ENCODE data around the gene RAB43.
"Not testable (repeated sequence)": the region's sequence is repeated elsewhere in the genome, so short reads cannot be mapped to it uniquely, and the experiment has no call there.

RAB43 gene

DNA sequence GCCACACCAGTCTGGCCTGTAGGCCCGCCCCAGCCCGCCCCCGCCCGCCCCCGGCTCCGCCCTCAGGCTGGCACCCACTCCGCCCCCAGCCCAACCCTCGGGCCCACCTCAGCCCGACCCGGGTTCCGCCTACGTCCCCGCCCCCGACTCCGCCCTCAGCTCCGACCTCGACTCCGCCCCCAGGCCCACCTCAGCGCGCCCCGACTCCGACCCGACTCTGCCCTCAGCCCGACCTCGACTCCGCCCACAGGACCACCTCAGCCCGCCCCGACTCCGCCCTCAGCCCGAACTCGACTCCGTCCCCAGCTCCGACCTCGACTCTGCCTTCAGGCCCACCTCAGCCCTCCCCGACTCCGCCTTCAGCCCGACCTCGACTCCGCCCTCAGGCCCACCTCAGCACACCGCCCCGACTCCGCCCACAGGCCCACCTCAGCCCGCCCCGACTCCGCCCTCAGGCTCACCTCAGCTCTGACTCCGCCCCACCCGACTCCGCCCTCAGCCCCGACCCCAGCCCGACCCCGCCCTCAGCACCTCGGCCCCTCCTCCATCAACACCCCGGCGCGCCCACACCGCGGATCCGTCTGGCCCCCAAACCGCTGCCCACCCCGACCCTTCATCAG lies at the start of gene RAB43:
TSS of gene RAB43 (minus strand) at position 13 of the 620 bp plus-strand sequence. CDS start 315 bp downstream, outside the sequence.
- DNase-seq = peak; percentile 89

DNA sequence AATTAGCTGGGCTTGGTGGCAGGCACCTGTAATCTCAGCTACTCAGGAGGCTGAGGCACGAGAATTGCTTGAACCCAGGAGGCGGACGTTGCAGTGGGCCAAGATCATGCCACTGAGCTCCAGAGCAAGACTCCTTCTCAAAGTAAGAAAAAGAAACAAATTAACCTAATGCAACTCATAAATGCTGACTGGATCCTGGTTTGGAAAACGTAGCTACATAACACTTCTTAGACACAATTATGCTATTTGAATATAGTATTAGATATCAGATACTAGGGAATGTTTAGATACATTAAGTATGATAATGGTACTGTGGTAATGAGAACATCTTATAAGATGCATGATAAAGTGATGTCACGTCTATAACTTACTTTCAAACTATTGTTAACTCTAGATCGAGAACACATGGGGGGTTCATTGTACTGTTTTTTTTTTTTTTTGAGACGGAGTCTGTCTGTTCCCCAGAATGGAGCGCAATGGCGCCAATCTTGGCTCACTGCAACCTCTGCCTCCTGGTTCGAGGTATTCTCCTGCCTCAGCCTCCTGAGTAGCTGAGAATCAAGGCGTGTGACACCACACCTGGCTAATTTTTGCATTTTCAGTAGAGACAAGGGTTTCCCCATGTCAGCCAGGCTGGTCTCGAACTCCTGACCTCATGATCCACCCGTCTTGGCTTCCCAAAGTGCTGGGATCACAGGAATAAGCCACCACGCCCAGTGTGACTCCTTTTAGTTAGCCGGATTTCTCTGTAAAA lies 45.2 kb upstream of the RAB43 start:
- DNase-seq = no peak

DNA sequence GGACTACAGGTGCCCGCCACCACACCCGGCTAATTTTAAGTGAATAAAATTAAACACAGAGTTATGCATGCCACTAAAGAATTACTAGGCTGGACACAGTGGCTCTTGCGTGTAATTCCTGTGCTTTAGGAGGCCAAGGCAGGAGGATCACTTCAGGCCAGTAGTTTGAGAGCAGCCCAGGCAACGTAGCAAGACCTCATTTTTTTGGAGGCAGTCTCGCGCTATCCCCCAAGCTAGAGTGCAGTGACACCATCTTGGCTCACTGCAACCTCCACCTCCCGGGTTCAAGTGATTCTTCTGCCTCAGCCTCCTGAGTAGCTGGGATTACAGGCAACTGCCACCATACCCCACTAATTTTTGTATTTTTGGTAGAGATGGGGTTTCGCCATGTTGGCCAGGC lies 44.0 kb upstream of the RAB43 start:
- DNase-seq = not testable (repeated sequence)

DNA sequence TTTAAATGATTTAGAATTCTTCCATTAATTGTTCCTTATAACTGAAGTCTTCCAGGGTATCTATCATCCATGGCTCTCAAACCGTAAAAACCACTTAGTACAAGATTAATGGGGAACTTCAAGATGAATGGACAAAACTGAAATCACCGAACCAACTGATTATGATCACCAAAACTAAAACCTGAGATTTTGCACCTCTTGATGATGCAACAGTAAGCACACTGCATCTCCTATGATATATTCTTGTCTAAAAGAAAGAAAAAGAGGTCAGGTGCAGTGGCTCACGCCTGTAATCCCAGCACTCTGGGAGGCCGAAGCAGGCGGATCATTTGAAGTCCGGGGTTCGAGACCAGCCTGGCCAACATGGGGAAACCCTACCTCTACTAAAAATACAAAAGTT lies 42.9 kb upstream of the RAB43 start:
- DNase-seq = no peak

DNA sequence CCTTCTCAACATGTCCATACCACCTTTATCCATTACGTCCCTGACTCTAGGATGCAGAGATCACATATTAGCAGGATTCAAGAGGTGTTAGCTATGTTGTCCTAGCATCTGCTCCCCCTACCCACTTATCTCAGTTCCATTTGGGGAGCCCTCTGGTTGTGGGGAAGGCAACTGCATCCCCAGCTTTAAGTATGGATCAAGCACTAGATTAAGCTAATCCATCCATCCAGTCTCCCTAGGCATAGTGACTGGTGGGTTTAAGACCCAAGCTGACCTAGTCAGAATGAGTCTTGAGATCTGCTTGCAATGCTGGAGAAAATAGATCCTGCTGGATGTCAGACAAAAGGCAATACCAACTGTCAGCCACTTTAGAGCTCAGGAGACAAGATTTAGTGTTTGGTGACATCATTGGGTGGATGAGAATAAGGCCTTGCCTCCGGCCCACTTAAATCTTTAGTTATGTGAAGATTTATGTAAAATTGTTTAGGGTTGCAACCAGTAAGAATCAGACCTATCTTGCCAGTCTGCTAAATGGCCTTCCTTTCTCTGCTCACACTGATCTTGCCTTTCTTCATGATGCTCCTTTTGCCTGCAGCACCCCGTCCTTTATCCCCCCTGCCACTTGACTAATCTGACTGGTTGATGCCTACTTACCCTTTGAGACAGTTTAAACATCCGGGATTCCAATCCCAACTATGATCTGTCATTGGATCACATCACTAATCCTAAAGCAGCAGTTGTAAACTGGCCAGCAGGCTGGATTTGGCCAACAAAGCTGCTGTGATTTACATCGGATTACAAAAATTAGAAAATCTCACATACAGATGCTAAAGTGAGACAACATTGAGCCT lies 41.4 kb upstream of the RAB43 start:
- DNase-seq = no peak

DNA sequence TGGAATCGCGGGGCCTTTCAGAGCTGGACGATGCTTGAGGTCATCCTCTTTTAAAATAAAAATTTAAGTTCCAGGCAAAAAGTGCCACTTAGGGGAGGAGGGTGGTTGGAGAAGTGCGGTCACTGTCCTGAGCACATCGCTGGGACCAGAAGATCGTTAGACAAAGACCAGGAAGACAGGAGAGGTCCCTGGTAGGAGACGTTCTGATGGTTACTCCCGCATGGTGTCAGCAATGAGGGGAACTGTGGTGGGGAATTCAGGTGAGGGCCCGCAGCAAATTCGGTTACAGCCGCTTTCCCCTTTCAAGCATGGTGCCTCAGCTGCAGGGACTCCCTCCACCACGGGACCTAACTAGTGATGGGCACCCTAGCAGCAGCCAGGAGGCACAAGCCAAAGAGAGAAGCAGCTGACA lies 40.3 kb upstream of the RAB43 start:
- peak; percentile 47 for DNase-seq

DNA sequence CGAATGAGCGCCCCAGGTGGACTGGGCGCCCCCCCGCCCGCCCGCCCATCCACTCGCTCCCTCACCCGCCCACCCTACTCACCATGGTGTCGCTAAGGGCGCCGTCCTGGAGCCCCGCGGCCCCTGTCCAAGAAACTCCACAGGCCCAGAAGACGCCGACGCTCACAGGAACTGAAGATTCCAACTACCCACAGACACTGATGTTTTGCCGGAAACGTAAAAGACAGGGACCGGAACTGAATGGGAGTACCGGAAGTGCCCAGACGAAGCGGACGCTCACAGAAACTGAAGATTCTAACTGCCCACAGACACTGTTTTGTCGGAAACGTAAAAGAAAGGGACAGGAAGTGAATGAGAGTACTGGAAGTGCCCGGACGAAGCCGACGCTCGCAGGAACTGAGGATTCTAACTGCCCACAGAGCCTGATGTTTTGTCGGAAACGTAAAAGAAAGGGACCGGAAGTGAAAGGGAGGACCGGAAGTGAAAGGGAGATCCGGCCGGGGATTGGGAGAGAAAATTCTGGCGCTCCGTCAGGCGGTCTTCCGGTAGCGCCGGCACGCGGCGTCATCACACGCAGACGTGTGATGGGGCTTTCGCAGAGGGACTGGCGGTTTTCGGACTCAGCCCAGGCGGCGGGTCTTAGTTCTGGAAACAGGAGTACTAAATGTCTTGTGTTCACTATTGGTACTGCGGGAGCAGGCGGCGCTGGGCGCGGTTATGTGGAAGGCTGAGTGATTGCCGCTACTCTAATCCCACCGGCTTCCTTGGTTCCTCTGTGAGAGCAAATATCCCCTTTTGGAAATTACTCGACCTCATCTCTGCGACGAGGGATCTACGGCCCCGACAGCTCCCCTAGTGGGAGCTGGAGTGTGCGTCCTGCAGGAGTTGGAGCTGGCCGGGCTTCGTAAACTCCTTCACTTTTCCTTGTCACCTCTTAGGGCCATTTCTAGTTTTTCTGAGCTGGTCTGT lies 39.6 kb upstream of the RAB43 start, which contains the start of gene ISY1:
TSS of gene ISY1 (minus strand) at position 173 of the 969 bp plus-strand sequence. CDS start at position 85, 88 bp downstream.
- DNase-seq = peak; percentile 92

DNA sequence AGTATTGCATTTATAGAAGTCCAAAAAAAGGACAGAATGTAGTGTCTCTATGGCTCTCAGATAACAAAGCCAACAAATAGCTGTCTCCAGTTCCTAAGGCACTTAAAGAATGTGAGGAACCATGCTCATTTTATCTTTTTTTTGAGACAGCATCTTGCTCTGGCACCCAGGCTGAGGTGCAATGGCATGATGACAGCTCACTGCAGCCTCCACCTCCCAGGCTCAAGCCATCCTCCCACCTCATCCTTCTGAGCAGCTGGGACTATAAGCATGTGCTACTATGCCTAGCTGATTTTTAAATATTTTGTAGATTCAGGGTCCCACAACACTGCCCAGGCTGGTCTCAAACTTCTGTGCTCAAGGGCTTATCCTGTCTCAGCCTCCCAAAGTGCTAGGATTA lies 23.2 kb upstream of the RAB43 start:
- DNase-seq = no peak

DNA sequence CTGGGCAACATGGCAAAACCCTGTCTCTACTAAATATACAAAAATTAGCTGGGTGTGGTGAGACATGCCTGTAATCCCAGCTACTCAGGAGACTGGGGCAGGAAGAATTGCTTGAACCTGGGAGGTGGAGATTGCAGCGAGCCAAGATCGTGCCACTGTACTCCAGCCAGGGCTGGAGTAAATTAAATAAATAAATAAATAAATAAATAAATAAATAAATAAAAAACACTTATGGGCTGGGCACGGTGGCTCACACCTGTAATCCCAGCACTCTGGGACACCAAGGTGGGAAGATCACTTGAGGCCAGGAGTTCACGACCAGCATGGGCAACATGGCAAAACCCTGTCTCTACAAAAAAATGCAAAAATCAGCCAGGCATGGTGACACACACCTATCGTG lies 19.4 kb upstream of the RAB43 start:
- not testable (repeated sequence) for DNase-seq

DNA sequence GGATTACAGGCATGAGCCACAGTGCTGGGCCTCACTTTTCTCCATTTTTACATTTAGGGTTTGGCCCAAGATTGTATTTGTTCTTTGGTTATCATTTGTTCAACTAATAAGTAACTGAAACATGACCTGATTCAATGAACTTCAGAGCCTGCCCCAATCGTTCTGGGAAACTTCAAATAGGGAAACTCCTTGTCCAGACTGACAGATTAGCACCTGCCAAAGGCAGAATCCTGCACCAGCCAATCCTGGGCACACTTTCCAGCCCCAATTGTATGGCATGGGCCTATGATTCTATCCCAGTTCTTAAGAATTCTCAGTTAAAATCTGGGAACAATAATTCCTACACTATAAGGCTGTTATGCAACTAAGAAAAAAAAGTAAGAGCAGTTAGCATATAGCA lies 18.3 kb upstream of the RAB43 start:
- no peak for DNase-seq

DNA sequence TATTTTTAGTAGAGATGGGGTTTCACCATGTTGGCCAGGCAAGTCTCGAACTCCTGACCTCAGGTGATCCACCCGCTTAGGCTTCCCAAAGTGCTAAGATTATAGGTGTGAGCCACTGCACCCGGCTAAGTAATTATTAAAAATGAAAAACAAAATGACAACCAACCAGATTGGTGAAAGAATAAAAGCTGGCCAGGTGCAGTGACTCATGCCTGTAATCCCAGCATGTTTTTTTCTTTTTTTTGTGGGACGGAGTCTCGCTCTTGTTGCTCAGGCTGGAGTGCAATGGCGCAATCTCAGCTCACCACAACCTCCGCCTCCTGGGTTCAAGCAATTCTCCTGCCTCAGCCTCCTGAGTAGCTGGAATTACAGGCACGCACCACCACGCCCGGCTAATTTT lies 14.7 kb upstream of the RAB43 start:
- not testable (repeated sequence) for DNase-seq

DNA sequence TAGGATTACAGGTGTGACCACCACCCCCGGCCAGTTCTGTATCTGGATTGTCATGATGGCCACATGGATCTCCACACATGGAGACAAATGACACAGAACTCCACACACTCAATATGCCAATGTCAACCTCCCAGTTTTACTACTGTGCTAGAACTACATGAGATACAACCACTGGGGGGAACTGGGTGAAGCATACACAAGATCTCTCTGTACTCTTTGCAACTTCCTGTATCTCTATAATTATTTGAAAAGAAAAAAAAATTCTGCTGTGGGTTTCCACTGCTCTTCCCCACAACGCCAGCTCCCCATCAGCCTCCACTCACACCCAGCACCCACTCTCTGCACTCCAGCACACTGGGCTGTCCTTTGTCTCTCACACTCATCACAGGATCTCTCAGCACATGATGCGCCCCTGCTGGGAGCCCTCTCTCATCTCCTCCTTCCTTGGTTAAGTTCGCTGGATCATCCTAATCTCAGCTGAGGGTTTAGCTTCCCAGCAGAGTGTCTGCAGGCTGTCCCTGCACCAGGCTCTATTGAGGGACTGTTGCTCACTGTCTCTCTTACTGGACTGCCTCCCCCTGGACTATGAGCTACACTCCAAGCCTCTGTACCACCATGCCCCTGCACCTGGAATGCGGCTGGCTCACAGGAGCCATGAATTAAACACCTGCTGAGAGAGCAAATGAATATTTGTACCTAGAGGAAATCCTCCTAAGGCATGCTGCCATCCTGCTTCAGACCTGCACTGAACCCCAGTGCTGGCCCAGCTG lies 10.7 kb upstream of the RAB43 start:
- no peak for DNase-seq

DNA sequence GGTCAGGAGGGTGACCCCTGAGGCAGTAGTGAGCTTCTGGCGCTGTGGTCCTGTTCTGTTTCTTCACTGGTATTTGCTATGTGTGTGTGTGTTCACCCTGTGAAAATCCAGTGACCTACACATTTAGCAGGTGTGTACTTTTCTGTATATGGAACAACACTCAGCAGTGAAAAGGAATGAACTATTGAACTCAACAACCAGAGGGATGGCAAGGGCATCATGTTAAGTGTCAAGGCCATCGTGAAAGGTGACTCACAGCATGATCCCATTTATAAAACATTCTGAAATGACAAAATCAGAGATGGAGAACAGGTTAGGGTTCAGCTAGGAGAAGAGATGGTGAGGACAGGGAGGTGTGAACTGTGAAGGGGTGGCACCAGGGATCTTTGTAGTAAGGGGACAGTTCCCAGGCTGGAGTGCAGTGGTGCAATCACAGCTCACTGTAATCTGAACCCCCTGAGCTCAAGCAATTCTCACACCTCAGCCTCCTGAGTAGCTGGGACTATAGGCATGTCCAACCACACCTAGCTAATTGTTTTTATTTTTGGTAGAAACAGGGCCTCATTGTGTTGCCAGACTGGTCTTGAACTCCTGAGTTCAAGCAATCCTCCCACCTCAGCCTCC lies 10.0 kb upstream of the RAB43 start:
- no peak for DNase-seq

DNA sequence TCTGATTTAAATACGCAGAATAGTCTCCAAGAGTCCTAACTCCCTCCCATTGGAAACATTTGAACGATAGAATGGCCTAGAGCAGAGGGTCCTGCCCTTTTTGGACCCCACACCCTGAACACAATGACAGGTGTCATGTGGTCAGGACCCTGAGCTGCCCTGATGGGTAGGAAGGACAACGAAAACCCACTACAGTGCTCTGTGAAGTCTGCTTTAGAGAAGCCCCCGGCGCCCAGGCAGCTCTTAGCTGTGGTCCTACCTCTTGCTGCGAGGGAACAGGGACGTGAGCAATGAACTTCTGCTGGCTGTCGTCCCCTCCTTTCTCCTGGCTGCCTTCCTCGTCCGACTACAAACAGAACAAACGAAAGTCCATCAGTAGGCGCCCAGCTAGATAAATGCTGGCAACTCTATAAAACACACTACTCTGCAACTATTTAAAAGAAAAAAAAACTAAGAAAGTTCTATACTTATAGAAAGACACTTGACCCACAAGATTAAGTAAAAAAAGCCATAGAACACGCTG lies 8.7 kb upstream of the RAB43 start:
- DNase-seq = no peak

DNA sequence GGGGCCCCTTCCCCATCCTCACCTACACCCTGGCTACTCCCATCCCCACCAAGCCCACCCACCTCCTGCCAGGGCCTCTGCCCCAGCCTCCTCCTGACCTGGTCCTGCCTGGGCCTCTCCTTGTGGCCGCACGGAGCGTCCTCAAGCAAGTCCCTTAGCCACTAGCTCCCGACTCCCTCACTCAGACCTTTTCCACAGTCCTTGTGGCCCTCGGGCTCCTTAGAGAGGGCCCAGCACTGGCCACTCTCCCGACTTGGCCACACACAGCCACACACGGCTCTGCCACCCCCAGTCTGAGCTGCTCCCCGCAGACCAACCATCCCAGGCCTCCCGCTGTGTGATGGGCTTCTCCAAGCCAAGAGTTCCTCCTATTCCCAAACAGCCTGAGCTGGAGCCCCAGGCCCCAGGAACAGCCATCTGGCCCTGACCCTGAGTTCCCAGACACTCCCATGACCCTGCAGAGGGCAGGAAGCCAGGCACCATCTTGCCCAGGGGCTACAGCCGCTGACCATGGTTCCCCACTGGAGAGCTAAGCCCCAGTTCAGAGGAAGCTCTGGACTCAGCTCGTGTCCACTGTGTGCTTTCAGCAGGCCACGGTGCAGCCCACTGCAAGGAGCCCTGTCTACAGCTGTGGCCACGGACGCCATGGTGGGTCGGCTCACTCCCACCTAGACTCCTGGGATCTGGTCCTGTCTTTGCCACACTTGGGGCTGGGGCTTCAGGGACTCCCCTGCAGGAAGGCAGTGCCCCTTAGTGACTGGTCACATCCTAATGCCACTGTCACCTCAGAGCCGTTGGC lies 7.0 kb upstream of the RAB43 start:
- DNase-seq = no peak

DNA sequence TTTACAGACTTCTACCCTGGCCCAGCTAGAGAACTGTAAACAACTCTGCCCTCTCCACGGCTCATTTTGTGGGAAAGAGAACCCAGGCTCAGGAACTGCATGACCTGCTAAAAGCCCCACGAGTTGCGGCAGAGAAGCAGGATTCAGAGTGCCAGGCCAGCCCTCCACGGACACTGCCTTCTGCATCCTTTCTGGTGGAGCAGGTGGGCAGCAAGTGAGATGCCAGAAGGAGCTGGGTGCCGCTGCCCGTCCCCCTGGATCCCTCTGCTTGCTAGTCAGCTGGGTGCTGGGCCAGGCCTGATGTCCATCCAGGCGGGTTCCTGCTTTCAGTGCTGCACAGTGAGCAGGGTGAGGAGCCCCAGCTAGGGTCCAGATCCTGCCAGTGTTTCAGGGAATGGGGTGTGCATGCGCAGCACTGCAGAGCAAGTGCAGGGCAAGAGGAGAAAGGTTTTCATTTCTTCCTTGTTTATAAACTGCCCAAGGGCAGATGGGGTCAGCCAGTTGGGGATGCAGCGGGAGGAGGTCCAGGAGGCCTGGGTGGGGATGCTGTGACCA lies 5.2 kb upstream of the RAB43 start:
- DNase-seq = no peak

DNA sequence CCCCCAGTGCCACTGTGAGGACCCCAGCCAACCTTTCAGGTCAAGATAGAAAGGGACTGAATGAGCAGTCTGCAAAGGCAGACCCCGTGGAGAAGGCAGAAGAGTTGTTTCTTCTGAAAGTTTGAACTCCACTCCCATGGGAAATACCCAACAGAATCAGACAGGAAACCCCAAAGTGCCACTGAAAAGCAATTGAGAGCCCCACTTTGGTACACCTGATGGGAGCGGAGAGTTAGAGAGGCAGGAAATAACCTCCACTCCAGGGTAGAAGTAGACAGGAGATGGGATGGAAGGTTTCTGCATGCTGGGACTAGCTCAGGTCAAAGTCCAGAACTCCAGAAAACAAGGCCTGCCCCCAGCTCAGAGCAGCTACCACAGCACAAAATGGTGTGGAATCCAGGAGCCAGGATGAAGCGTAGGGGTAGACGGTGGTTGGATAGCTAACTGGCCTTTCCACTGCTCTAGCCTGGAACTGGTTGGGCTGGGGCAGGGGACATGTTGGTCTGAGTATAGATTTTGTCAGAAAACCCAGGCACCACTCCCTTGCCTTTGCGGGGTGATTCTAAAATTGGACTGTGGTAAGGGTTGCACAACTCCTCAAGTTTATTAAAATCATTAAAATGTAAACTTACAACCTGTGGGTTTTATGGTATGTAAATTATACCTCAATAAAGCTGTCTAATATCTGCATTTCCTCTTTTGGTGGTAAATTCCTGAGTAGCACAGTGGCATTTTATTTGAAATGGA lies 1.9 kb upstream of the RAB43 start:
- no peak for DNase-seq

DNA sequence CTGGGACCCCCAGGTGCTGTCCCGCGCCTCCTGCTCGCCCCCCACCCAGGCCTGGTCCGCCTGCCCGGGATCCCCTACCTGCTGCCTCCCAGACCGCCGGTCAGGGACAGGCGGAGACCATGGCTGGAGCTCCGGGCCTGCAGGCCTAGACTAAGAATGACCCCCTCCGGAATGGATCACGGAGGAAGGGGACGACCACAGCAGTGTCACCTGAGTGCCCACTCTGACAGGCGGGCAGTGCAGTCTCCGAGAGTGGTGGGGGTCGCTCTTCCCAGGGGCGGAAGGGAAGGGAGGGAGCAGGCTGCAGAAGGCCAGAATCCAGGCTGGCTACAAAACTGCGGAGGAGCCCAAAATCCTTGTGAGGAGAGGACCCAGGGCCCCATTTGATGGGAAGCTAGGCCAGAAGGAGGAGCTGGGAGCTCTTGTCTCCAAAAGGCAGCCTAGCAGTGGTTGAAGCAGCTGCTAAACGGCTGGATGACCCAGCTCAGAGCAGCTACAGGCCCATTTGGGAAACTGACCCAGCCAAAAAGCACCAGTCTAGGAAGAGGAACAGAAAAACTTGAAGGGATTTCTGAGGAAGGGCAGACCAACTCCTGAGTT lies 908 bp upstream of the RAB43 start:
- DNase-seq = no peak

Data from activated CD4-positive, alpha-beta T cell treated with anti-CD3 and anti-CD28 coated beads for 48 hours (primary cell).